ENCODE results near the gene SLAMF8.

The SLAMF8 gene

DNA sequence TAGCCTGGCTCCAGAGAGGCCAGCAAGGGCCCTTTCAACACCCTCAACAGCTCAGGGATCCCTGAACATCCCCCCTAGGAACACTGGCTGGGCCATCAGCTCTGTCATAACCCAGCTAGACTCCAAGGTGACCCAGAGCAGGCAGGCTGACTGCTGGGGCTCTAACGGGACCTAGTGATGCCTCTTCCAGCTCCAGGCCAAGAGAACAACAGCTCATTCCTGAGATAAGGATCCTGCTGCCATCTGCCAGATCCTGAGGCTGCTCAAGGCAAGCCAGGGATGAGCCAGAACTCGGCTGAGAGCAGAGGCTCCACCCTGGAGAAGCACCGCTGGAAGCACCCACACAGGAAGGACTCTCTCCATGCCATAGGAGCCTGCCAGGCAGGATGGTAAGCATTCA is 33.8 kb downstream of the SLAMF8 start:
- no peak for DNase-seq (ENCODE audit: low read depth in 1 of 2, low spot score in 1 of 2)
- peaks cover 1% of the 10 kb centered on the region for H3K27me3 ChIP-seq (ENCODE audit: insufficient read depth, poor library complexity, severe bottlenecking)
- H3K4me3 ChIP-seq (replicated peaks; ENCODE audit: insufficient read depth, low read length), result no peak overlapping the region
- TF ChIP-seq POLR2AphosphoS5 (IDR thresholded peaks at IDR 0.05; ENCODE audit: low read depth) (no peak), GABPA (IDR thresholded peaks at IDR 0.05; ENCODE audit: low read depth) (no peak), SPI1 (IDR thresholded peaks at IDR 0.05; ENCODE audit: borderline replicate concordance, low read depth) (no peak)
- TF ChIP-seq, protein P1, sequence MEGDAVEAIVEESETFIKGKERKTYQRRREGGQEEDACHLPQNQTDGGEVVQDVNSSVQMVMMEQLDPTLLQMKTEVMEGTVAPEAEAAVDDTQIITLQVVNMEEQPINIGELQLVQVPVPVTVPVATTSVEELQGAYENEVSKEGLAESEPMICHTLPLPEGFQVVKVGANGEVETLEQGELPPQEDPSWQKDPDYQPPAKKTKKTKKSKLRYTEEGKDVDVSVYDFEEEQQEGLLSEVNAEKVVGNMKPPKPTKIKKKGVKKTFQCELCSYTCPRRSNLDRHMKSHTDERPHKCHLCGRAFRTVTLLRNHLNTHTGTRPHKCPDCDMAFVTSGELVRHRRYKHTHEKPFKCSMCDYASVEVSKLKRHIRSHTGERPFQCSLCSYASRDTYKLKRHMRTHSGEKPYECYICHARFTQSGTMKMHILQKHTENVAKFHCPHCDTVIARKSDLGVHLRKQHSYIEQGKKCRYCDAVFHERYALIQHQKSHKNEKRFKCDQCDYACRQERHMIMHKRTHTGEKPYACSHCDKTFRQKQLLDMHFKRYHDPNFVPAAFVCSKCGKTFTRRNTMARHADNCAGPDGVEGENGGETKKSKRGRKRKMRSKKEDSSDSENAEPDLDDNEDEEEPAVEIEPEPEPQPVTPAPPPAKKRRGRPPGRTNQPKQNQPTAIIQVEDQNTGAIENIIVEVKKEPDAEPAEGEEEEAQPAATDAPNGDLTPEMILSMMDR (IDR thresholded peaks at IDR 0.05; ENCODE audit: insufficient read depth, low read length), result no peak
- TF ChIP-seq, protein P2, sequence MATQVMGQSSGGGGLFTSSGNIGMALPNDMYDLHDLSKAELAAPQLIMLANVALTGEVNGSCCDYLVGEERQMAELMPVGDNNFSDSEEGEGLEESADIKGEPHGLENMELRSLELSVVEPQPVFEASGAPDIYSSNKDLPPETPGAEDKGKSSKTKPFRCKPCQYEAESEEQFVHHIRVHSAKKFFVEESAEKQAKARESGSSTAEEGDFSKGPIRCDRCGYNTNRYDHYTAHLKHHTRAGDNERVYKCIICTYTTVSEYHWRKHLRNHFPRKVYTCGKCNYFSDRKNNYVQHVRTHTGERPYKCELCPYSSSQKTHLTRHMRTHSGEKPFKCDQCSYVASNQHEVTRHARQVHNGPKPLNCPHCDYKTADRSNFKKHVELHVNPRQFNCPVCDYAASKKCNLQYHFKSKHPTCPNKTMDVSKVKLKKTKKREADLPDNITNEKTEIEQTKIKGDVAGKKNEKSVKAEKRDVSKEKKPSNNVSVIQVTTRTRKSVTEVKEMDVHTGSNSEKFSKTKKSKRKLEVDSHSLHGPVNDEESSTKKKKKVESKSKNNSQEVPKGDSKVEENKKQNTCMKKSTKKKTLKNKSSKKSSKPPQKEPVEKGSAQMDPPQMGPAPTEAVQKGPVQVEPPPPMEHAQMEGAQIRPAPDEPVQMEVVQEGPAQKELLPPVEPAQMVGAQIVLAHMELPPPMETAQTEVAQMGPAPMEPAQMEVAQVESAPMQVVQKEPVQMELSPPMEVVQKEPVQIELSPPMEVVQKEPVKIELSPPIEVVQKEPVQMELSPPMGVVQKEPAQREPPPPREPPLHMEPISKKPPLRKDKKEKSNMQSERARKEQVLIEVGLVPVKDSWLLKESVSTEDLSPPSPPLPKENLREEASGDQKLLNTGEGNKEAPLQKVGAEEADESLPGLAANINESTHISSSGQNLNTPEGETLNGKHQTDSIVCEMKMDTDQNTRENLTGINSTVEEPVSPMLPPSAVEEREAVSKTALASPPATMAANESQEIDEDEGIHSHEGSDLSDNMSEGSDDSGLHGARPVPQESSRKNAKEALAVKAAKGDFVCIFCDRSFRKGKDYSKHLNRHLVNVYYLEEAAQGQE (IDR thresholded peaks at IDR 0.05; ENCODE audit: insufficient replicate concordance, low read depth), result no peak
- H3K27ac ChIP-seq (replicated peaks), result no peak overlapping the region

DNA sequence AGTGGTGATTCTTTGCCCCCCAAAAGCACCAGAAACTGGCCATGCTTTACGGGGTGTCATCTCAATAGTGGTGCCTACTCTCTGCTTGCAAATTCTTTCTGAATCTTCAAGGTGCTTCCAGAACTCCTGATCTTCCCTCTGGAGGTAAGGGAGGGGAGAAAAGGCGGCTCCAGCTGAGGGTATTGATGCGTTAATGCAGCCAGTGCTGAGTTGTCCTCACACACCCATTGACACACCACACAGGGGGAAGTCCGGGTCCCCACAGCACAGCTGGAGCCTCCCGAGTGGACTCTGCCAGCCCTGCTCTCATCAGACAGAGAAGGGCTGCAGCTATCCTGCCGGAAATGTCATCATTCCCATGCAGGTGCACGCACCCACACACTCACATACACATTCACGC is 34.5 kb downstream of the SLAMF8 start:
- no peak for DNase-seq (ENCODE audit: low read depth in 1 of 2, low spot score in 1 of 2)
- H3K27me3 ChIP-seq (ENCODE audit: insufficient read depth, poor library complexity, severe bottlenecking), result no peaks in the 10 kb centered on the region
- H3K4me3 ChIP-seq (replicated peaks; ENCODE audit: insufficient read depth, low read length), result no peak overlapping the region
- H3K27ac ChIP-seq (replicated peaks), result no peak overlapping the region
- TF ChIP-seq, protein P1 (IDR thresholded peaks at IDR 0.05; ENCODE audit: insufficient read depth, low read length), result no peak
- TF ChIP-seq, protein P2 (IDR thresholded peaks at IDR 0.05; ENCODE audit: insufficient replicate concordance, low read depth), result no peak
- TF ChIP-seq GABPA (IDR thresholded peaks at IDR 0.05; ENCODE audit: low read depth), result no peak
- no peak for TF ChIP-seq SPI1 (IDR thresholded peaks at IDR 0.05; ENCODE audit: borderline replicate concordance, low read depth)
- TF ChIP-seq POLR2AphosphoS5 (IDR thresholded peaks at IDR 0.05; ENCODE audit: low read depth), result no peak

DNA sequence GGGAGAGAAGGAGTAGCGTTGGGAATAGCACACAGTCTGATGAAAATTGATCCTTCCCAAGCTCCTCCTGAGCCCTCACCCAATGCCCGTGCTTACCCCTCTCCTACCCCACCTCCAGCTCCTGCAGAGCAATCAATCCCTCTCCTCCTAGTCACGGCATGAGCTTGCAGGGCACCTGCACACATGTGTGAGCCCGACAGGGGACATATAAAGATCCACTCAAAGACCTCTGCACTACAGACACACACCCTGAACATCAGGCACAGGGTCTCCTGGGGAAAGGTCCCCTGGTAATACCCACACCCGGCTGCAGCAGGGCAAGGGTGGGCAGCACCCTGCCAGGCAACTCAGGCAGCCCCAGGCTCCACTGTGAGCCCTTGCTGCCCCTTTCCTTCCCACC is 35.4 kb downstream of the SLAMF8 start:
- Histone ChIP-seq H3K27ac (replicated peaks) (no peak overlapping the region), H3K4me3 (replicated peaks; ENCODE audit: insufficient read depth, low read length) (no peak overlapping the region), H3K27me3 (ENCODE audit: insufficient read depth, poor library complexity, severe bottlenecking) (no peaks in the 10 kb centered on the region)
- no peak for DNase-seq (ENCODE audit: low read depth in 1 of 2, low spot score in 1 of 2)
- TF ChIP-seq POLR2AphosphoS5 (IDR thresholded peaks at IDR 0.05; ENCODE audit: low read depth) (no peak), SPI1 (IDR thresholded peaks at IDR 0.05; ENCODE audit: borderline replicate concordance, low read depth) (no peak), GABPA (IDR thresholded peaks at IDR 0.05; ENCODE audit: low read depth) (no peak)
- TF ChIP-seq, protein P2 (IDR thresholded peaks at IDR 0.05; ENCODE audit: insufficient replicate concordance, low read depth), result no peak
- TF ChIP-seq, protein P1 (IDR thresholded peaks at IDR 0.05; ENCODE audit: insufficient read depth, low read length), result no peak

Measured in HL-60 (cell line).